ENCODE data around the gene MYH9.
A peak's percentile ranks its signal among the peaks of the same experiment; 100 is the strongest.

Gene MYH9

DNA sequence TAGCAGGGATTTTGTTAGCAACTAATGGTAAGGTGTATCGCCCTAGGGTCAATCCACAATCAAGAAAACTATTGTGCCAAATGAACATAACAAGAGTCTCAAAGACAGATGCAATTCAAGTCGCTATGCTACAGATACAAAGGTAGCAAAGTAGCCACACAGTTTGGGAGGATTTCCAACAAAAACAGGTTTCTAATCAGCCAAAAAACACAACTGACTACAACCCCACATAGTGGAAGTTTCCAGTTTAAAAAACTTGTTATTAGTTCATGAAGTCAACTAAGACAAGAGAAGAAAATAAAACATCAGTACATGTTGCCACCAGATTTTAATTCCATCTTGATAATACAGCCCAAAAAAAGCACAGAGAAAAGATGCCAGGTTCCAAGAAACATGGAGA lies 38.0 kb downstream of the MYH9 start:
- H3K4me2 ChIP-seq (ENCODE audit: low read length) = no peak overlapping the region
- H3K9me2 ChIP-seq (ENCODE audit: low read depth, low read length) = no peaks in the 10 kb centered on the region
- no peak for TF ChIP-seq EZH2 (IDR thresholded peaks at IDR 0.05; ENCODE audit: borderline replicate concordance, low read length)
- TF ChIP-seq CTCF (IDR thresholded peaks at IDR 0.05; ENCODE audit: low read length) = no peak
- no peak overlapping the region for H3K4me3 ChIP-seq (ENCODE audit: low read depth, low read length, poor library complexity, severe bottlenecking)
- H3K9ac ChIP-seq (ENCODE audit: low read length) = no peak overlapping the region
- no peaks in the 10 kb centered on the region for H3F3A ChIP-seq (ENCODE audit: insufficient read depth, low read length)
- peak overlapping the region; percentile 10 for H3K27ac ChIP-seq (ENCODE audit: low read depth, low read length, poor library complexity, severe bottlenecking)
- no peaks in the 10 kb centered on the region for H3K9me3 ChIP-seq (ENCODE audit: low read length)
- H3K4me1 ChIP-seq (ENCODE audit: insufficient read depth, low read length, severe bottlenecking) = peaks cover 10% of the 10 kb centered on the region
- H3K79me2 ChIP-seq (ENCODE audit: insufficient read depth, low read length) = peaks cover 68% of the 10 kb centered on the region
- H3K36me3 ChIP-seq (ENCODE audit: insufficient read depth, low read length) = peaks cover 50% of the 10 kb centered on the region
- no peaks in the 10 kb centered on the region for H3K27me3 ChIP-seq (ENCODE audit: insufficient read depth, low read length)
- no peaks in the 10 kb centered on the region for H4K20me1 ChIP-seq (ENCODE audit: insufficient read depth, low read length)
- no peak overlapping the region for H2AFZ ChIP-seq (ENCODE audit: low read length)

- H3K27ac ChIP-seq (ENCODE audit: low read depth, low read length, poor library complexity, severe bottlenecking) = no peak overlapping the region
- no peaks in the 10 kb centered on the region for H3K27me3 ChIP-seq (ENCODE audit: insufficient read depth, low read length)
- peaks cover 8% of the 10 kb centered on the region for H3K4me1 ChIP-seq (ENCODE audit: insufficient read depth, low read length, severe bottlenecking)
- H3F3A ChIP-seq (ENCODE audit: insufficient read depth, low read length) = no peaks in the 10 kb centered on the region
- H3K9me3 ChIP-seq (ENCODE audit: low read length) = no peaks in the 10 kb centered on the region
- TF ChIP-seq EZH2 (IDR thresholded peaks at IDR 0.05; ENCODE audit: borderline replicate concordance, low read length) (no peak), CTCF (IDR thresholded peaks at IDR 0.05; ENCODE audit: low read length) (no peak)
- H3K36me3 ChIP-seq (ENCODE audit: insufficient read depth, low read length) = peaks cover 56% of the 10 kb centered on the region
- H3K4me3 ChIP-seq (ENCODE audit: low read depth, low read length, poor library complexity, severe bottlenecking) = no peak overlapping the region
- H3K9ac ChIP-seq (ENCODE audit: low read length) = no peak overlapping the region
- no peaks in the 10 kb centered on the region for H4K20me1 ChIP-seq (ENCODE audit: insufficient read depth, low read length)
- no peaks in the 10 kb centered on the region for H3K9me2 ChIP-seq (ENCODE audit: low read depth, low read length)
- no peak overlapping the region for H3K4me2 ChIP-seq (ENCODE audit: low read length)
- H3K79me2 ChIP-seq (ENCODE audit: insufficient read depth, low read length) = peaks cover 59% of the 10 kb centered on the region
- H2AFZ ChIP-seq (ENCODE audit: low read length) = no peak overlapping the region
Observed at GRCh38 chr22:36348760-36349159, 39.0 kb downstream of the MYH9 start.

GRCh38 chr22:36347094-36347493 lies 40.7 kb downstream of the MYH9 start:
- no peaks in the 10 kb centered on the region for H3K27me3 ChIP-seq (ENCODE audit: insufficient read depth, low read length)
- H3K4me2 ChIP-seq (ENCODE audit: low read length) = no peak overlapping the region
- no peak overlapping the region for H2AFZ ChIP-seq (ENCODE audit: low read length)
- H4K20me1 ChIP-seq (ENCODE audit: insufficient read depth, low read length) = no peaks in the 10 kb centered on the region
- no peaks in the 10 kb centered on the region for H3K9me2 ChIP-seq (ENCODE audit: low read depth, low read length)
- H3K27ac ChIP-seq (ENCODE audit: low read depth, low read length, poor library complexity, severe bottlenecking) = no peak overlapping the region
- H3K36me3 ChIP-seq (ENCODE audit: insufficient read depth, low read length) = peaks cover 72% of the 10 kb centered on the region
- no peaks in the 10 kb centered on the region for H3K9me3 ChIP-seq (ENCODE audit: low read length)
- no peak overlapping the region for H3K4me3 ChIP-seq (ENCODE audit: low read depth, low read length, poor library complexity, severe bottlenecking)
- peaks cover 42% of the 10 kb centered on the region for H3K79me2 ChIP-seq (ENCODE audit: insufficient read depth, low read length)
- TF ChIP-seq CTCF (IDR thresholded peaks at IDR 0.05; ENCODE audit: low read length) (no peak), EZH2 (IDR thresholded peaks at IDR 0.05; ENCODE audit: borderline replicate concordance, low read length) (no peak)
- H3K4me1 ChIP-seq (ENCODE audit: insufficient read depth, low read length, severe bottlenecking) = no peaks in the 10 kb centered on the region
- H3F3A ChIP-seq (ENCODE audit: insufficient read depth, low read length) = no peaks in the 10 kb centered on the region
- H3K9ac ChIP-seq (ENCODE audit: low read length) = no peak overlapping the region

Data from OCI-LY1 (cell line).